ENCODE measurements around the gene HES1. TPM values are rescaled to one million over a fixed set of nuclear protein-coding genes. Genes with fewer than 3 reads are reported as not detected.
A peak's percentile ranks its signal among the peaks of the same experiment; 100 is the strongest.
"Not testable (repeated sequence)": the region's sequence is repeated elsewhere in the genome, so short reads cannot be mapped to it uniquely, and the experiment has no call there.

Gene HES1
- total and polyA plus RNA-seq, 5 donors from 2014 or later, result 0.17 to 10.5 (median 0.71) TPM; not detected in 2

DNA sequence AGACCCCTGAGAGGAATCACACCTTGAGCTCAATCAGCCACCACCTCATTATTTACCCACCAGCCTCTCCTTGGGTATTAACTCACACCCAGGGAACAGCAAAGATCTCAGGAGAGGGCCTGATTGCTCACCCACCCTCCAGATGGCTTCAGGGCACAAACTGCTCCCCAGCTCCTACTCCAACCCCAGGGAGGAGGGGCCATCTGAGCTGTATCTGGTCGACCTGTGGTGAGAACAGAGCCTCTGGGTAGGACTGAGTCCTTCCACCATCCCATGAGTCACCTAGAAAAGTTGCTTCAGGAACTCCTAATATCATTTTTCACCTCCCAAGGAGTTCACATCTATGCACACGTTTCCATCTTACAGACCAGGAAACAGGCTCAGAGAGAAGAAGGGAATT is 44.8 kb upstream of the HES1 start:
- Histone ChIP-seq H3K4me1 (ENCODE audit: control insufficient read depth, insufficient read depth, low read length, poor library complexity, severe bottlenecking) (no peaks in the 10 kb centered on the region), H3K36me3 (ENCODE audit: control insufficient read depth, insufficient read depth, low read length) (no peaks in the 10 kb centered on the region), H3K27ac (ENCODE audit: insufficient read depth, low read length, poor library complexity, severe bottlenecking) (no peak overlapping the region), H3K9me3 (ENCODE audit: control insufficient read depth in 2 of 2, low read length in 2 of 2) (no peaks in the 10 kb centered on the region), H3K4me3 (ENCODE audit: low read depth, low read length) (no peak overlapping the region), H3K27me3 (ENCODE audit: control insufficient read depth, insufficient read depth, low read length) (no peaks in the 10 kb centered on the region)
- DNase-seq, result no peak
- H3K27me3 Mint-ChIP-seq, result no peaks in the 10 kb centered on the region
- H3K9me3 Mint-ChIP-seq, result peaks cover 0 to 1% (median 0%) of the 10 kb centered on the region in 7 donors
- H3K36me3 Mint-ChIP-seq, result no peaks in the 10 kb centered on the region
- H3K4me1 Mint-ChIP-seq, result peaks cover 0 to 7% (median 6%) of the 10 kb centered on the region in 4 donors
- no peak overlapping the region for H3K27ac Mint-ChIP-seq
- no peak overlapping the region for H3K4me3 Mint-ChIP-seq
- no peak for ATAC-seq (ENCODE audit: low read depth in 2 of 2)

DNA sequence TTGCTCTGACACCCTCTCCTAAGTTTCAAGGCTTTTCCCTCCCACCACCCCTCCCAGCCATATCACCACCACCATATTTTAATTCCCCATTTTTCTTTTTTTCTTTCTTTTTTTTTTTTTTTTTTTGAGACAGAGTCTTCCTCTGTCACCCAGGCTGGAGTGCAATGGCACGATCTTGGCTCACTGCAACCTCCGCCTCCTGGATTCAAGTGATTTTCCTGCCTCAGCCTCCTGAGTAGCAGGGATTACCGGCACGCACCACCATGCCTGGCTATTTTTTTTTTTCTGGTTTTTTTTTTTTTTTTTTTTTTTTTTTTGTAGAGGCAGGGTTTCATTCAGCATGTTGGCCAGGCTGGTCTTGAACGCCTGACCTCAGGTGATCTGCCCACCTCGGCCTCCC is 44.1 kb upstream of the HES1 start:
- H3K27me3 Mint-ChIP-seq; H3K9me3 Mint-ChIP-seq; H3K36me3 Mint-ChIP-seq; H3K4me1 Mint-ChIP-seq; H3K9me3 ChIP-seq (ENCODE audit: control insufficient read depth in 2 of 2, low read length in 2 of 2); ATAC-seq (ENCODE audit: low read depth in 2 of 2); H3K4me3 ChIP-seq (ENCODE audit: low read depth, low read length); H3K27me3 ChIP-seq (ENCODE audit: control insufficient read depth, insufficient read depth, low read length); H3K4me3 Mint-ChIP-seq; H3K27ac ChIP-seq (ENCODE audit: insufficient read depth, low read length, poor library complexity, severe bottlenecking); H3K4me1 ChIP-seq (ENCODE audit: control insufficient read depth, insufficient read depth, low read length, poor library complexity, severe bottlenecking); DNase-seq; H3K36me3 ChIP-seq (ENCODE audit: control insufficient read depth, insufficient read depth, low read length): not testable (repeated sequence)
- H3K27ac Mint-ChIP-seq, result peak overlapping the region in 1 of 3 donors; percentile 64

DNA sequence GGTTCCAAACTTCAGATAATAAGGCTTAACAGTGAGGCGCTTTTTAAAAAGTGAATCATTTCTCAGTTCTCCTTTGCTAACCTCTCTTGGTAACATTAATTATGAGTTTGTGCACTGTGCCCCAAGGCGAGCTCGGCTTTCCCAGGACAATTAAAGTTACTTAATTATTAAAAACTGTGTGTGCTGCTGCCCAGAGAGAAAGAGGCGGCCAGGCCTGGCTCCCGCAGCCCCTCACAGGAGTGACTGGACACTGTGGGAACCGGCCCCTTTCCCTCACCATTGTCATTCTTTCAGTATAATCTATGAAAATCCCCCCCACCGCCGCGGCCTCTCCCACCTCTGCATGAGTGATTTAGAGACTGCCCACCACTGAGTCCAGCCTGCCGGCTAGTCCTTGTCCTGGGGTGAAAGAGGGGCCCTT is 43.1 kb upstream of the HES1 start:
- H3K27ac Mint-ChIP-seq, result no peak overlapping the region
- no peak overlapping the region for H3K27ac ChIP-seq (ENCODE audit: insufficient read depth, low read length, poor library complexity, severe bottlenecking)
- no peak overlapping the region for H3K4me3 ChIP-seq (ENCODE audit: low read depth, low read length)
- peaks cover 0 to 1% (median 0%) of the 10 kb centered on the region in 7 donors for H3K9me3 Mint-ChIP-seq
- H3K4me1 Mint-ChIP-seq, result peaks cover 0 to 7% (median 6%) of the 10 kb centered on the region in 4 donors
- H3K36me3 Mint-ChIP-seq, result no peaks in the 10 kb centered on the region
- no peaks in the 10 kb centered on the region for H3K36me3 ChIP-seq (ENCODE audit: control insufficient read depth, insufficient read depth, low read length)
- no peak overlapping the region for H3K4me3 Mint-ChIP-seq
- H3K27me3 Mint-ChIP-seq, result no peaks in the 10 kb centered on the region
- H3K9me3 ChIP-seq (ENCODE audit: control insufficient read depth in 2 of 2, low read length in 2 of 2), result no peaks in the 10 kb centered on the region
- no peaks in the 10 kb centered on the region for H3K4me1 ChIP-seq (ENCODE audit: control insufficient read depth, insufficient read depth, low read length, poor library complexity, severe bottlenecking)
- ATAC-seq (ENCODE audit: low read depth in 2 of 2) (no peak), DNase-seq (no peak)
- H3K27me3 ChIP-seq (ENCODE audit: control insufficient read depth, insufficient read depth, low read length), result no peaks in the 10 kb centered on the region

DNA sequence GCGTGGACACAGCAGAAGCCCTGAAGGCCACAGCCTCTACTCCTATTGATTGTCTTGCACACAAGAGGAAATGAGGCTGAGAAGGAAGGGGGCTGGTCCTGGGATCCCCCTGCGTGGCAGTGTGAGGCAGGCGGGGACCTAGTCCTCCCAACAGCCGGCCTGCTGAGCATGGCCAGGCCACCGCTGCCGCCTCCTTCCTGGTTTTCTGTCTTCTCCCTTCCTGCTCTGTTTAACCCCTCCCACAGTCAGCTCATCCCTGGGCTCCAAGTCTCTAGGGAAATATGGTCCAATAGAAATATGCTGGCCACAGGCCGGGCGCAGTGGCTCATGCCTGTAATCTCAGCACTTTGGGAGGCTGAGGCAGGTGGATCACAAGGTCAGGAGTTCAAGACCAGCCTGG is 42.1 kb upstream of the HES1 start:
- no peak overlapping the region for H3K27ac Mint-ChIP-seq
- Histone ChIP-seq H3K9me3 (ENCODE audit: control insufficient read depth in 2 of 2, low read length in 2 of 2) (no peaks in the 10 kb centered on the region), H3K4me3 (ENCODE audit: low read depth, low read length) (no peak overlapping the region), H3K4me1 (ENCODE audit: control insufficient read depth, insufficient read depth, low read length, poor library complexity, severe bottlenecking) (no peaks in the 10 kb centered on the region), H3K36me3 (ENCODE audit: control insufficient read depth, insufficient read depth, low read length) (no peaks in the 10 kb centered on the region), H3K27me3 (ENCODE audit: control insufficient read depth, insufficient read depth, low read length) (no peaks in the 10 kb centered on the region), H3K27ac (ENCODE audit: insufficient read depth, low read length, poor library complexity, severe bottlenecking) (no peak overlapping the region)
- peak overlapping the region in 1 of 4 donors; percentile 0 for H3K4me3 Mint-ChIP-seq
- H3K4me1 Mint-ChIP-seq, result peaks cover 5 to 9% (median 8%) of the 10 kb centered on the region in 4 donors
- peaks cover 0 to 1% (median 0%) of the 10 kb centered on the region in 7 donors for H3K9me3 Mint-ChIP-seq
- H3K27me3 Mint-ChIP-seq, result no peaks in the 10 kb centered on the region
- no peaks in the 10 kb centered on the region for H3K36me3 Mint-ChIP-seq
- no peak for DNase-seq
- no peak for ATAC-seq (ENCODE audit: low read depth in 2 of 2)

DNA sequence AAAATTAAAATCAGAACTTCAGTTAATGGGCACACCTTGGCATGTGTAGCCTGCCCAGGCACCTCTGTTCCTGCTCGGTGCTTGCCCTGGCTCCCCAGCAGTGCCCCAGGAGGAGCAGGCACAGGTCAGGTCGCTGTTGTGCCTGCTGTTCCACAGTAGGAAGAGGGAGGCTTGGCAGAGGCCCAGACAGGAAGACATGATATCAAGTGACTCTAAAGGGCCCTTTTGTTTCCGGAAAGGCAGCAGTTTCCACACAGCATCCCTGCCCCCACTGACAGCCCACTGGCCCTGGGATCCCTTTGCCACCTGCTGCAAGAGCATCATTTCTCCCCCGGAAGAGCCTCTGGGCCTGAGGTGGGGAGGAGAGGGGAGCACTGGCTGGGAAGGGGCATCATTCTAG is 40.5 kb upstream of the HES1 start:
- no peaks in the 10 kb centered on the region for H3K9me3 ChIP-seq (ENCODE audit: control insufficient read depth in 2 of 2, low read length in 2 of 2)
- Mint-ChIP-seq H3K27me3 (peaks cover 2% of the 10 kb centered on the region), H3K4me1 (peaks cover 5 to 12% (median 9%) of the 10 kb centered on the region in 4 donors), H3K9me3 (peaks cover 0 to 1% (median 0%) of the 10 kb centered on the region in 7 donors), H3K27ac (no peak overlapping the region), H3K4me3 (no peak overlapping the region), H3K36me3 (no peaks in the 10 kb centered on the region)
- H3K36me3 ChIP-seq (ENCODE audit: control insufficient read depth, insufficient read depth, low read length), result no peaks in the 10 kb centered on the region
- no peak for ATAC-seq (ENCODE audit: low read depth in 2 of 2)
- peak in 1 of 3 donors; percentile 42 for DNase-seq
- H3K27ac ChIP-seq (ENCODE audit: insufficient read depth, low read length, poor library complexity, severe bottlenecking), result no peak overlapping the region
- H3K4me1 ChIP-seq (ENCODE audit: control insufficient read depth, insufficient read depth, low read length, poor library complexity, severe bottlenecking), result no peaks in the 10 kb centered on the region
- no peaks in the 10 kb centered on the region for H3K27me3 ChIP-seq (ENCODE audit: control insufficient read depth, insufficient read depth, low read length)
- H3K4me3 ChIP-seq (ENCODE audit: low read depth, low read length), result no peak overlapping the region

DNA sequence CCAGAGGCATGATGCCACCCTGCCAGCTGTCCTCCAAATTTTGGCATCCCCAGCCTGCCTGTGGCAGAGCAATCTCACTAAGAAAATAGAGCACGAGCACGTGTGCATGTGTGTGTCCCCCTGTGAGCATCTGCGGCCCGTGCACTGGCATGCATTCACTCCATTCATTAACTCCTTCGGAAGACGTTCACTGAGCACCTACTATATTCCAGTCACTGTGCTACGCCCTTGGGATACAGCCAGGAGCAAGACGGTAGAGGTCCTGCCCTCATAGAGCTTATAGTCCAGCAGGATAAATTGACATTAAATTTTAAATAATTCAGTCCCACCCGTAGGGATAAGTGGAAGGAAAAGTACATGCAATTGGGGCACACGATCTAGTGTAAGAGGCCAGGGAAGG is 40.0 kb upstream of the HES1 start:
- Histone ChIP-seq H3K36me3 (ENCODE audit: control insufficient read depth, insufficient read depth, low read length) (no peaks in the 10 kb centered on the region), H3K27me3 (ENCODE audit: control insufficient read depth, insufficient read depth, low read length) (no peaks in the 10 kb centered on the region), H3K4me3 (ENCODE audit: low read depth, low read length) (no peak overlapping the region), H3K27ac (ENCODE audit: insufficient read depth, low read length, poor library complexity, severe bottlenecking) (no peak overlapping the region), H3K9me3 (ENCODE audit: control insufficient read depth in 2 of 2, low read length in 2 of 2) (no peaks in the 10 kb centered on the region), H3K4me1 (ENCODE audit: control insufficient read depth, insufficient read depth, low read length, poor library complexity, severe bottlenecking) (no peaks in the 10 kb centered on the region)
- Mint-ChIP-seq H3K9me3 (peaks cover 0 to 1% (median 0%) of the 10 kb centered on the region in 7 donors), H3K4me3 (no peak overlapping the region), H3K36me3 (no peaks in the 10 kb centered on the region), H3K27me3 (peaks cover 7% of the 10 kb centered on the region), H3K4me1 (peaks cover 5 to 14% (median 9%) of the 10 kb centered on the region in 4 donors), H3K27ac (no peak overlapping the region)
- DNase-seq (no peak), ATAC-seq (ENCODE audit: low read depth in 2 of 2) (no peak)

DNA sequence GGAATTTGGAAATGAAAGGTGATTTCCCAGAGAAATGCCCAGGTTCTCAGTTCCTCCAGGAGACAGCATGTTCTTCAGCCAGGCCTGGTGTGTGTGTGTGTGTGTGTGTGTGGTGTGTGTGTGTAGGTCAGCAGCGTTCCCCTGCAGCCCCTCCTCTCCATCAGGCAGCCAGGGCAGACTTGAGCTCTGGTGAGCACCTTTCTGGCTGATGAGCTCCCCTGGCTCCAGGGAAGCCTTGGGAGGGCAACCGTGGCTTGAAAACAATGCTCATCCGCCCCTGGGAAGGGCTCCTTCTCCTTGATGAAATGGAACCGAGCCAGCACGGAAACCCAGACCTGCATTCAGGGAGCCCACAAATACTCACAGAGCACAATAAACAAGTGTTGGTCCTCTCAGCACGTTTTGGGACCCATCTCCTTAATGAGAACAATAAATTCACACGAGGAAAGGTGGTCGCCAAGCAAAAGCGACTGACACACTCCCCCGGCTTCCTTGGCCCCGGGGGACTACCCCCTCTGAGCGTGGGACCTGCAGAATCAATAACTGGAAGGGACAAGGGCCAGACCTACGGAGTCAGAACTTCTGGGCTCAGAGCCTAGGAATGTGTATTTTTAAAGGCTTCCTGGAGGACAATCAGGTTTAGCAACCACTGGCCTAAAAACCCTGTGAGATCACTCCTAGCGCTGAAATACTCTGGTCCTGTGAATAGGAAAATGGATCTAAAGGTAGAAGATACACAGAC is 38.6 kb upstream of the HES1 start:
- Histone ChIP-seq H3K27me3 (ENCODE audit: control insufficient read depth, insufficient read depth, low read length) (no peaks in the 10 kb centered on the region), H3K4me1 (ENCODE audit: control insufficient read depth, insufficient read depth, low read length, poor library complexity, severe bottlenecking) (no peaks in the 10 kb centered on the region), H3K9me3 (ENCODE audit: control insufficient read depth in 2 of 2, low read length in 2 of 2) (no peaks in the 10 kb centered on the region), H3K27ac (ENCODE audit: insufficient read depth, low read length, poor library complexity, severe bottlenecking) (no peak overlapping the region), H3K36me3 (ENCODE audit: control insufficient read depth, insufficient read depth, low read length) (no peaks in the 10 kb centered on the region), H3K4me3 (ENCODE audit: low read depth, low read length) (no peak overlapping the region)
- H3K4me1 Mint-ChIP-seq, result peaks cover 3 to 14% (median 9%) of the 10 kb centered on the region in 4 donors
- peaks cover 9% of the 10 kb centered on the region for H3K27me3 Mint-ChIP-seq
- H3K36me3 Mint-ChIP-seq, result no peaks in the 10 kb centered on the region
- DNase-seq (no peak), ATAC-seq (ENCODE audit: low read depth in 2 of 2) (no peak)
- H3K9me3 Mint-ChIP-seq, result peaks cover 0 to 1% (median 0%) of the 10 kb centered on the region in 7 donors
- no peak overlapping the region for H3K4me3 Mint-ChIP-seq
- peak overlapping the region in 1 of 3 donors; percentile 56 for H3K27ac Mint-ChIP-seq

Measured in CD4-positive, CD25-positive, alpha-beta regulatory T cell (primary cell).